Right atrium auricular region (tissue), 2 donors: ENCODE data around the gene CDKN1B. TPM values are rescaled to one million over a fixed set of nuclear protein-coding genes. Genes with fewer than 3 reads are reported as not detected.

Experiments
- DNase-seq: peaks from one replicate; pipeline ENCODE4 v3.0.0-alpha.2; 2019; ENCODE audit warnings: low spot score
- H3K27ac ChIP-seq, 2 donors: fragments of 200-600 bp; sonication (generic); 1 replicate in 1 of 2; 2 replicates in 1 of 2; pipeline ENCODE4 v1.5.1; 2016 to 2019
- H3K27me3 ChIP-seq, 2 donors: fragments of 200-600 bp; sonication (generic); one replicate each; pipeline versions ENCODE4 v1.5.1 to v1.6.0; 2017 to 2019
- H3K36me3 ChIP-seq: fragments of 200-600 bp; sonication (generic); one replicate; pipeline ENCODE4 v1.5.1; 2016
- H3K4me1 ChIP-seq, 2 donors: fragments of 200-600 bp; sonication (generic); one replicate each; pipeline versions ENCODE4 v1.5.1 to v1.6.0; 2017 to 2019
- H3K4me3 ChIP-seq, 2 donors: fragments of 200-600 bp; sonication (generic); 1 replicate in 1 of 2; 2 replicates in 1 of 2; pipeline ENCODE4 v1.5.1; 2017 to 2019; ENCODE audit warnings: mild to moderate bottlenecking in 1 of 2, moderate library complexity in 1 of 2
- H3K9me3 ChIP-seq, 2 donors: fragments of 200-600 bp; sonication (generic); one replicate each; pipeline ENCODE4 v1.5.1; 2019
- CTCF ChIP-seq, 2 donors: fragments of 200-600 bp; sonication (generic); IDR thresholded peaks; one replicate each; pipeline ENCODE4 v1.5.1; 2019; ENCODE audit warnings: antibody characterized with exemption in 2 of 2
- total RNA-seq, 2 donors: library from RNA; depleted of rRNA; stranded (reverse); fragments of >200 nt; gene quantifications; one replicate each; pipeline ENCODE4 v1.1.0, GENCODE V29; 2016

The CDKN1B gene
- total RNA-seq, 2 donors from 2014 or later = 31.1 to 38.1 TPM

GRCh38 chr12:12749433-12749832 lies 32.3 kb downstream of the CDKN1B start:
- no peaks in the 10 kb centered on the region for H3K36me3 ChIP-seq
- no peak for DNase-seq
- no peaks in the 10 kb centered on the region for H3K27me3 ChIP-seq
- H3K4me1 ChIP-seq = no peaks in the 10 kb centered on the region
- no peak for TF ChIP-seq CTCF (IDR thresholded peaks at IDR 0.05)
- H3K4me3 ChIP-seq = peak overlapping the region in 1 of 2 donors; percentile 33
- no peaks in the 10 kb centered on the region for H3K9me3 ChIP-seq
- peak overlapping the region in 1 of 2 donors; percentile 35 for H3K27ac ChIP-seq

- Histone ChIP-seq H3K4me1 (no peaks in the 10 kb centered on the region), H3K9me3 (no peaks in the 10 kb centered on the region), H3K4me3 (no peak overlapping the region), H3K27ac (no peak overlapping the region), H3K36me3 (no peaks in the 10 kb centered on the region), H3K27me3 (no peaks in the 10 kb centered on the region)
- TF ChIP-seq CTCF (IDR thresholded peaks at IDR 0.05) = no peak
- no peak for DNase-seq
Measured at GRCh38 chr12:12755923-12756322, 38.8 kb downstream of the CDKN1B start.

- TF ChIP-seq CTCF (IDR thresholded peaks at IDR 0.05) = no peak
- Histone ChIP-seq H3K9me3 (no peaks in the 10 kb centered on the region), H3K36me3 (no peaks in the 10 kb centered on the region), H3K27ac (no peak overlapping the region), H3K27me3 (no peaks in the 10 kb centered on the region), H3K4me1 (no peaks in the 10 kb centered on the region), H3K4me3 (no peak overlapping the region)
- no peak for DNase-seq
Measured at GRCh38 chr12:12757121-12757520, 40.0 kb downstream of the CDKN1B start.

- Histone ChIP-seq H3K27me3 (no peaks in the 10 kb centered on the region), H3K4me3 (no peak overlapping the region), H3K9me3 (no peaks in the 10 kb centered on the region), H3K36me3 (no peaks in the 10 kb centered on the region), H3K27ac (no peak overlapping the region), H3K4me1 (no peaks in the 10 kb centered on the region)
- no peak for TF ChIP-seq CTCF (IDR thresholded peaks at IDR 0.05)
- DNase-seq = no peak
Measured at GRCh38 chr12:12759234-12759915, 42.2 kb downstream of the CDKN1B start.

- H3K36me3 ChIP-seq = no peaks in the 10 kb centered on the region
- H3K9me3 ChIP-seq = peaks cover 0 to 4% of the 10 kb centered on the region in 2 donors
- no peaks in the 10 kb centered on the region for H3K27me3 ChIP-seq
- no peaks in the 10 kb centered on the region for H3K4me1 ChIP-seq
- no peak overlapping the region for H3K4me3 ChIP-seq
- no peak for DNase-seq
- H3K27ac ChIP-seq = no peak overlapping the region
- TF ChIP-seq CTCF (IDR thresholded peaks at IDR 0.05) = no peak
Measured at GRCh38 chr12:12764824-12765223, 47.7 kb downstream of the CDKN1B start.

- H3K4me1 ChIP-seq = no peaks in the 10 kb centered on the region
- DNase-seq = no peak
- TF ChIP-seq CTCF (IDR thresholded peaks at IDR 0.05) = no peak
- no peaks in the 10 kb centered on the region for H3K27me3 ChIP-seq
- no peak overlapping the region for H3K27ac ChIP-seq
- no peak overlapping the region for H3K4me3 ChIP-seq
- no peaks in the 10 kb centered on the region for H3K36me3 ChIP-seq
- peaks cover 0 to 20% of the 10 kb centered on the region in 2 donors for H3K9me3 ChIP-seq
Measured at GRCh38 chr12:12770262-12770661, 53.1 kb downstream of the CDKN1B start.
